ENCODE measurements around the gene SAMD5. TPM values are rescaled to one million over a fixed set of nuclear protein-coding genes. Genes with fewer than 3 reads are reported as not detected.

The SAMD5 gene
- total and polyA plus RNA-seq, 10 of the 15 experiments (the other 5 are each of a cell fraction or from before 2014, with no cell fraction given) = 0.01 to 0.23 (median 0.05) TPM; not detected in 5

DNA sequence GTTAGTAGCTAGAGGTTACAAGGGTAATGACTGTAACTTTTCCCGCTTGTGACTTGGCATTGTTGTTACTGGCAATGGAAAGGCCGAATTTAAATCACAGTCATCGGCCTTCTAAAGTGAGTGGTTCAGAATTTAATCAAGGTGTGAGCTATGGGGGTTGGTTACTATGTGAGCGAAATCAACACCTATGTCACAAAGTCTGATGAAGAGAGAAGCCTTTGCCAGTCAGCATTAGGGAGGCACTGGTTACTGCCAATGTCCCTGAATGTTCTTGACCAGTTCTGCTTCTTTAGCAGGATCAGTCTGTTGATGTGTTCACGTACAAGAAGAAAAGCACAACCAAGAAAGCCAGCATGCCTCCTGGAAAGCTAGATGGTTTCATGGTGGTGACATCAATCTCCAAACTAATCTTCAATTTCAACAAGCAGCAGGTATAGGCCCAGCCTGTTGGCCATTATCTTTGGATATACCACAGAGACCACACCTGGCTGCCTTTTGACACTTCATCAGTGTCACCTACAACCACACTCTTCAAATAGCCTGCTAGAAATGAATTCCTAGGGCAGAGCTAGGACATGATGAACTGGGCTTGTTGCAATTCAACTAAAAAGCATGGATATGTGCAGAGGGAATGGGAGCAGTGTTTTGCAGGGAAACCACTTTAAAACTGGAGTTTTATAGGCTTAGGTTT is 17.2 kb downstream of the SAMD5 start:
- no peaks in the 10 kb centered on the region for H3K27me3 ChIP-seq (replicated peaks in 1 of 2; ENCODE audit: control insufficient read depth in 2 of 2, insufficient read depth in 2 of 2, low read length in 1 of 2)
- no peaks in the 10 kb centered on the region for H3K4me1 ChIP-seq (ENCODE audit: control insufficient read depth, insufficient read depth, low read length)
- WGBS (ENCODE audit: insufficient coverage, insufficient replicate concordance, low lambda C conversion rate, missing lambda C conversion rate) = 21% methylated on average over 5 of the region's 5 CpGs
- no peak overlapping the region for H2AFZ ChIP-seq (ENCODE audit: control insufficient read depth, low read depth, low read length)
- no TSS peak for BruUV-seq (replicated peaks)
- ChIA-PET CTCF (no interaction called here), POLR2A (no interaction called here), RAD21 (ENCODE audit: unreplicated experiment) (no interaction called here), SMC1A (ENCODE audit: uncharacterized antibody, unreplicated experiment) (no interaction called here)
- no peak for DNase-seq (ENCODE audit: low read depth, low spot score)
- in situ Hi-C loops (cut with MboI) = no loop called here
- intact Hi-C loops (cut with micrococcal nuclease; ENCODE audit: unreplicated experiment) = no loop called here
- H3K4me2 ChIP-seq (ENCODE audit: control insufficient read depth, insufficient read depth) = no peak overlapping the region
- no peak for FAIRE-seq
- H3K9ac ChIP-seq (ENCODE audit: control insufficient read depth, insufficient read depth, low read length) = no peak overlapping the region
- H3K27ac ChIP-seq (ENCODE audit: control insufficient read depth, insufficient read depth) = no peak overlapping the region
- TF ChIP-seq TCF7 (IDR thresholded peaks at IDR 0.05; ENCODE audit: borderline replicate concordance) (no peak), NR2C2 (IDR thresholded peaks at IDR 0.05; ENCODE audit: borderline replicate concordance, control insufficient read depth, insufficient read length, low read depth) (no peak), PBX3 (IDR thresholded peaks at IDR 0.05; ENCODE audit: insufficient replicate concordance, low read depth, low read length) (no peak), NBN (IDR thresholded peaks at IDR 0.05) (no peak), ZNF217 (IDR thresholded peaks at IDR 0.05) (no peak), SUZ12 (IDR thresholded peaks at IDR 0.05; ENCODE audit: unreplicated experiment) (no peak), PAX8 (IDR thresholded peaks at IDR 0.05) (no peak), JUNB (IDR thresholded peaks at IDR 0.05) (no peak), POU2F2 (IDR thresholded peaks at IDR 0.05; ENCODE audit: borderline replicate concordance, low read depth, low read length) (no peak), POLR2AphosphoS2 (IDR thresholded peaks at IDR 0.05; ENCODE audit: low read depth, low read length) (no peak), IKZF1 (conservative IDR thresholded peaks at IDR 0.05) (no peak), RAD51 (IDR thresholded peaks at IDR 0.05) (no peak), TCF12 (IDR thresholded peaks at IDR 0.05; ENCODE audit: low read depth, low read length) (no peak), CEBPB (IDR thresholded peaks at IDR 0.05; ENCODE audit: borderline replicate concordance in 1 of 2, low read depth in 2 of 2, low read length in 2 of 2) (no peak), SMAD5 (IDR thresholded peaks at IDR 0.05; ENCODE audit: low read depth) (no peak)
- TF ChIP-seq, protein P1, sequence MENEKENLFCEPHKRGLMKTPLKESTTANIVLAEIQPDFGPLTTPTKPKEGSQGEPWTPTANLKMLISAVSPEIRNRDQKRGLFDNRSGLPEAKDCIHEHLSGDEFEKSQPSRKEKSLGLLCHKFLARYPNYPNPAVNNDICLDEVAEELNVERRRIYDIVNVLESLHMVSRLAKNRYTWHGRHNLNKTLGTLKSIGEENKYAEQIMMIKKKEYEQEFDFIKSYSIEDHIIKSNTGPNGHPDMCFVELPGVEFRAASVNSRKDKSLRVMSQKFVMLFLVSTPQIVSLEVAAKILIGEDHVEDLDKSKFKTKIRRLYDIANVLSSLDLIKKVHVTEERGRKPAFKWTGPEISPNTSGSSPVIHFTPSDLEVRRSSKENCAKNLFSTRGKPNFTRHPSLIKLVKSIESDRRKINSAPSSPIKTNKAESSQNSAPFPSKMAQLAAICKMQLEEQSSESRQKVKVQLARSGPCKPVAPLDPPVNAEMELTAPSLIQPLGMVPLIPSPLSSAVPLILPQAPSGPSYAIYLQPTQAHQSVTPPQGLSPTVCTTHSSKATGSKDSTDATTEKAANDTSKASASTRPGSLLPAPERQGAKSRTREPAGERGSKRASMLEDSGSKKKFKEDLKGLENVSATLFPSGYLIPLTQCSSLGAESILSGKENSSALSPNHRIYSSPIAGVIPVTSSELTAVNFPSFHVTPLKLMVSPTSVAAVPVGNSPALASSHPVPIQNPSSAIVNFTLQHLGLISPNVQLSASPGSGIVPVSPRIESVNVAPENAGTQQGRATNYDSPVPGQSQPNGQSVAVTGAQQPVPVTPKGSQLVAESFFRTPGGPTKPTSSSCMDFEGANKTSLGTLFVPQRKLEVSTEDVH (IDR thresholded peaks at IDR 0.05; ENCODE audit: low read depth, partially characterized antibody) = no peak
- TF ChIP-seq, protein P2, sequence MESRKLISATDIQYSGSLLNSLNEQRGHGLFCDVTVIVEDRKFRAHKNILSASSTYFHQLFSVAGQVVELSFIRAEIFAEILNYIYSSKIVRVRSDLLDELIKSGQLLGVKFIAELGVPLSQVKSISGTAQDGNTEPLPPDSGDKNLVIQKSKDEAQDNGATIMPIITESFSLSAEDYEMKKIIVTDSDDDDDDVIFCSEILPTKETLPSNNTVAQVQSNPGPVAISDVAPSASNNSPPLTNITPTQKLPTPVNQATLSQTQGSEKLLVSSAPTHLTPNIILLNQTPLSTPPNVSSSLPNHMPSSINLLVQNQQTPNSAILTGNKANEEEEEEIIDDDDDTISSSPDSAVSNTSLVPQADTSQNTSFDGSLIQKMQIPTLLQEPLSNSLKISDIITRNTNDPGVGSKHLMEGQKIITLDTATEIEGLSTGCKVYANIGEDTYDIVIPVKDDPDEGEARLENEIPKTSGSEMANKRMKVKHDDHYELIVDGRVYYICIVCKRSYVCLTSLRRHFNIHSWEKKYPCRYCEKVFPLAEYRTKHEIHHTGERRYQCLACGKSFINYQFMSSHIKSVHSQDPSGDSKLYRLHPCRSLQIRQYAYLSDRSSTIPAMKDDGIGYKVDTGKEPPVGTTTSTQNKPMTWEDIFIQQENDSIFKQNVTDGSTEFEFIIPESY (IDR thresholded peaks at IDR 0.05) = no peak
- no peaks in the 10 kb centered on the region for H4K20me1 ChIP-seq (ENCODE audit: control insufficient read depth, insufficient read depth)
- ATAC-seq = no peak
- H3K79me2 ChIP-seq (ENCODE audit: control insufficient read depth, insufficient read depth, low read length) = no peaks in the 10 kb centered on the region
- H3K9me3 ChIP-seq (replicated peaks; ENCODE audit: control insufficient read depth, insufficient read depth, low read length) = no peaks in the 10 kb centered on the region
- no peaks in the 10 kb centered on the region for H3K36me3 ChIP-seq (ENCODE audit: control insufficient read depth in 2 of 2, insufficient read depth in 2 of 2, low read length in 1 of 2)
- H3K4me3 ChIP-seq = no peak overlapping the region
